GM06990 (cell line): ENCODE results near the gene ULBP2.
"Not testable (repeated sequence)": the region's sequence is repeated elsewhere in the genome, so short reads cannot be mapped to it uniquely, and the experiment has no call there.

Source experiments
- DNase-seq: peaks from one replicate; pipeline ENCODE4 v3.0.0-alpha.2; 2011; ENCODE audit not compliant: insufficient read length; ENCODE audit errors: extremely low read depth
- H3K27me3 ChIP-seq: replicated peaks from 2 replicates; pipeline ENCODE4 v1.6.0; 2011; ENCODE audit warnings: low read length; ENCODE audit not compliant: control insufficient read depth, insufficient read depth
- H3K36me3 ChIP-seq: 2 replicates; pipeline ENCODE4 v1.5.1; 2011; ENCODE audit warnings: low read length; ENCODE audit not compliant: control insufficient read depth, insufficient read depth
- H3K4me3 ChIP-seq: replicated peaks from 2 replicates; pipeline ENCODE4 v1.5.1; 2011; ENCODE audit warnings: low read depth, mild to moderate bottlenecking, control low read depth, low read length
- TF ChIP-seq, protein P1 (sequence below): IDR thresholded peaks from 2 replicates; pipeline ENCODE4 v1.5.1; 2011; ENCODE audit warnings: low read length, control low read depth, mild to moderate bottlenecking, inconsistent platforms; ENCODE audit not compliant: insufficient read depth, poor library complexity, severe bottlenecking

ULBP2 gene

GRCh38 chr6:149936743-149937142 lies 5.1 kb upstream of the ULBP2 start:
- Histone ChIP-seq H3K27me3 (peaks cover 3% of the 10 kb centered on the region), H3K36me3 (no peaks in the 10 kb centered on the region), H3K4me3 (no peak overlapping the region)
- DNase-seq = no peak
- TF ChIP-seq, protein P1, sequence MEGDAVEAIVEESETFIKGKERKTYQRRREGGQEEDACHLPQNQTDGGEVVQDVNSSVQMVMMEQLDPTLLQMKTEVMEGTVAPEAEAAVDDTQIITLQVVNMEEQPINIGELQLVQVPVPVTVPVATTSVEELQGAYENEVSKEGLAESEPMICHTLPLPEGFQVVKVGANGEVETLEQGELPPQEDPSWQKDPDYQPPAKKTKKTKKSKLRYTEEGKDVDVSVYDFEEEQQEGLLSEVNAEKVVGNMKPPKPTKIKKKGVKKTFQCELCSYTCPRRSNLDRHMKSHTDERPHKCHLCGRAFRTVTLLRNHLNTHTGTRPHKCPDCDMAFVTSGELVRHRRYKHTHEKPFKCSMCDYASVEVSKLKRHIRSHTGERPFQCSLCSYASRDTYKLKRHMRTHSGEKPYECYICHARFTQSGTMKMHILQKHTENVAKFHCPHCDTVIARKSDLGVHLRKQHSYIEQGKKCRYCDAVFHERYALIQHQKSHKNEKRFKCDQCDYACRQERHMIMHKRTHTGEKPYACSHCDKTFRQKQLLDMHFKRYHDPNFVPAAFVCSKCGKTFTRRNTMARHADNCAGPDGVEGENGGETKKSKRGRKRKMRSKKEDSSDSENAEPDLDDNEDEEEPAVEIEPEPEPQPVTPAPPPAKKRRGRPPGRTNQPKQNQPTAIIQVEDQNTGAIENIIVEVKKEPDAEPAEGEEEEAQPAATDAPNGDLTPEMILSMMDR = no peak

DNA sequence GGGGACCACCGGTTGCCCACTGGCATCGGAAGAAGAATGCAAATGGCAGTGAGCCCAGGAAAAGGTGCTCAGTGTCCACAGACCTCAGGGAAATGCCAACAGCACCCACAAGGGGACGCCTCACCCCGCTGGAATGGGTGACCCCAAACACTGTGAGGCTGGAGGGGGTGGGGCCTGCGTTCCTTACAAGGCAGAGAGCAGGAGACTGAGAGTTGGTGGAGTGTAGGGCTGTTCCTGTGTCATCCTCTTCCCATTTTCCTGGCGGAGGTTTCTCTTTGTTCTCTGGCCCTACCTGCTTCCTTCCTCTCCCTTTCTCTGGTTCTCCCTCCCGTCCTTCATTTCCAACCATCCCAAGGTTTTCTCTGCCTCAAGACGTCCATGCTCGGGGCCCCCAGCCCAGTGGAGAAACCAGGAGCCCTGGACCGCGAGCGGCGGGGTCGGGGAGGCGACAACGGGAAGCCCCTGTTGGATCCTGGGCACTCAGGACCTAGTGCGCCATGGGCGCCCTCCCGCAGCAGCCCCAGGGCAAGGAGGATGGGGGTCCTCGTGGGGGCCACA lies 3.7 kb upstream of the ULBP2 start:
- H3K36me3 ChIP-seq, DNase-seq, H3K27me3 ChIP-seq: not testable (repeated sequence)
- TF ChIP-seq, protein P1 = peak; percentile 11
- peak overlapping the region; percentile 51; the same call in 1 of the 2 replicates for H3K4me3 ChIP-seq

DNA sequence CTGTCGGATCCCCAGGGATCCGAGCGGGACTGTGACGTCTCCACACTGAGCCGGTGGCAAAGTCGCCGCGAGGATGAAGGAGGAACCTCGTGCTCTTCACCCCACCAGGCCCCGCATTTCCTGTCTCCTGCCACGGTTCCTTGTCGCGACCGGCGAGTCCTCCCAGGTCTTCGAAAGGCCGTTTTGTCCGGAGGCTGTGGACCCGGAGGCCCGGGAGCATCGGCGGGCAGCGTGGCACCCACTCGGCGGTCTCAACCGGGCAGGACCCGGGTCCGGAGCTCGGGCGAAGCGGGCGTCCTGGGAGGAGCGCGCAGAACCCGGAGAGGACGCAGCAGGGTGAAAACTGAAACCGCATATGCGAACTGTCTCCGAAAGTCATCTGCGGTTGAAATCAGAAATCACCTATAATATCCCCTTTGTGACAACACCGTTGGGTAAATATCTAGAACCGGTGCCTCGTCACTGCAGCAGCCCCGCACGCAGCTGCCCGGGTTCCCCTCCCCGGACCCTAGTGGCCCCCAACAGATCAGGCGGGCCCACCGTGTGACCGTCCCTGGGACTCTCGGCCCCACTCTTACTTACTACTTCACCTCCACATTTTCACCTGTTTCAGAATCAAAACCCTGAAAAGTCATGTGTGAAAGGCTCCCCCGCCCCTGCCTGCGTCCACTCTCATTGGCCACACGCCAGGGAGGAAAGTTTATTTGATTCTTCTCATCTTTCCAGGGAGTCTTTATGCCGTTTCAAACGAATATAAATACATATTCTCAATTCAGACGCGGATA lies 3.1 kb upstream of the ULBP2 start:
- peaks cover 3% of the 10 kb centered on the region for H3K27me3 ChIP-seq
- peak; percentile 83 for DNase-seq
- TF ChIP-seq, protein P1 = no peak
- no peaks in the 10 kb centered on the region for H3K36me3 ChIP-seq
- peak overlapping the region; percentile 51 for H3K4me3 ChIP-seq

GRCh38 chr6:149939356-149939648 lies 2.5 kb upstream of the ULBP2 start:
- H3K36me3 ChIP-seq = no peaks in the 10 kb centered on the region
- no peak for DNase-seq
- TF ChIP-seq, protein P1 = no peak
- no peak overlapping the region; the same call in 1 of the 2 replicates for H3K4me3 ChIP-seq
- H3K27me3 ChIP-seq = peaks cover 3% of the 10 kb centered on the region

DNA sequence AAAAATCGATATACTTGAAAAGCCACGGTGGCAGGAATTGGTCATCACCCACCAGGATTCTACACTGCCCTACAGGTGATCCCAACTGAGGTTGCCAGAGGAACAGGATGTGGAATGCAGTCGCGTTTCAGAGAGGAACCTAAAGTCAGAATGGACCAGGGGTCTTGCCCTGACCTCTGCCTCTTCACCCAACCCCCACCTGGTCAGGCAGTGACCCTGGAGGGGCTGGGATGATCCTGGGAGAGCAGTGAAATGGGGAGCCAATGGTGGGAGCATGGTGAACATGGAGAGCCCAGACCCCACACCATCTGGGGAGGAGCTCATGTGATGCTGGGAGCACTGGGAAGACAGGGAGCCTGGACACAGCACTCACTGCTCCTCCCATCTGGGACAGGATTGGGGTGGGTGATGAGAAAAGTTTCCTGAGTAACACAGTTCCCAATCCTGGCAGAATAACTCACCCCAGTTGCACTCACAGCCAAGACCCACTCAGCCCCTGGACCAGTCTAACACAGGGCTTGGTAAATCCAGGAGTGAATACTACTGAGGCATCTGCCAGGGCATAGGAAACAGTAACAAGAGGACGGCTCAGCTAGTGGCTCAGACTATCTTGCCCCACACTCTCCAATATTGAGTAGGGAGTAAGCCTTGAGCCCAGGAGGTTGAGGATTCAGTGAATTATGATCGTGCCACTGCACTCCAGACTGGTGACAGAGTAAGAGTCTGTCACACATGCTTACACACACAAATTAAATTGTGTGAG lies 1.7 kb upstream of the ULBP2 start:
- Histone ChIP-seq H3K27me3 (peaks cover 2% of the 10 kb centered on the region), H3K36me3 (no peaks in the 10 kb centered on the region), H3K4me3 (no peak overlapping the region)
- DNase-seq = no peak
- TF ChIP-seq, protein P1 = no peak
